H1 (cell line): ENCODE results near the gene ZXDC. TPM values are rescaled to one million over a fixed set of nuclear protein-coding genes. Genes with fewer than 3 reads are reported as not detected.

Source experiments
- CTCF ChIA-PET: fragments of 300-600 bp; sonication (Branson Sonifier 250); formaldehyde crosslinking; loops from one replicate; lab custom pipeline; 2021; ENCODE audit not compliant: partially characterized antibody; lab: Charles Lee
- POLR2A ChIA-PET: fragments of 300-600 bp; sonication (Branson Sonifier 250); formaldehyde crosslinking; loops from one replicate; lab custom pipeline; 2021; ENCODE audit warnings: inconsistent platforms; ENCODE audit not compliant: partially characterized antibody; lab: Charles Lee
- DNase-seq, 2 experiments: peaks; one replicate each; pipeline versions ENCODE4 v3.0.0 to v3.0.0-alpha.2; 2010 to 2022; ENCODE audit warnings: low spot score in 2 of 2, low read depth in 1 of 2, mixed read lengths in 1 of 2
- FAIRE-seq: peaks from 2 replicates; lab custom pipeline; 2011; peaks lifted over from hg19 to GRCh38; lab: Jason Lieb, UNC
- H2AFZ ChIP-seq: 2 replicates; pipeline ENCODE4 v1.8.1; 2012; ENCODE audit warnings: low read length, inconsistent platforms
- H2AK5ac ChIP-seq: 2 replicates; pipeline ENCODE4 v1.6.1; 2013; ENCODE audit warnings: low read depth, low read length
- H2BK120ac ChIP-seq: replicated peaks from 2 replicates; pipeline ENCODE3; 2013; ENCODE audit warnings: low read depth, low read length, inconsistent platforms
- H2BK12ac ChIP-seq: 2 replicates; pipeline ENCODE4 v1.6.1; 2013; ENCODE audit warnings: low read depth, low read length
- H2BK15ac ChIP-seq: 2 replicates; pipeline ENCODE4 v1.6.1; 2013; ENCODE audit warnings: low read length
- H2BK20ac ChIP-seq: 2 replicates; pipeline ENCODE4 v1.6.1; 2013; ENCODE audit warnings: low read length
- H2BK5ac ChIP-seq: 2 replicates; pipeline ENCODE4 v1.6.1; 2013; ENCODE audit warnings: low read depth, low read length
- H3K14ac ChIP-seq: 2 replicates; pipeline ENCODE4 v1.6.1; 2013; ENCODE audit warnings: inconsistent platforms; ENCODE audit not compliant: insufficient read length
- H3K18ac ChIP-seq: 2 replicates; pipeline ENCODE4 v1.6.1; 2013; ENCODE audit warnings: low read length; ENCODE audit errors: extremely low read depth
- H3K23ac ChIP-seq: 2 replicates; pipeline ENCODE4 v1.6.1; 2013; ENCODE audit warnings: inconsistent platforms; ENCODE audit not compliant: insufficient read length
- H3K23me2 ChIP-seq: 2 replicates; pipeline ENCODE4 v1.6.1; 2013; ENCODE audit warnings: low read depth, low read length
- H3K27ac ChIP-seq: 2 replicates; pipeline ENCODE4 v1.6.1; 2011; ENCODE audit warnings: low read depth, low read length, inconsistent platforms
- H3K27me3 ChIP-seq, 4 experiments: replicated peaks in 1 of 4; 1 replicate in 1 of 4; 2 replicates in 3 of 4; pipeline versions ENCODE4 v1.6.1 to v1.8.1; 2011 to 2013; ENCODE audit warnings: low read length in 3 of 4, mild to moderate bottlenecking in 3 of 4, inconsistent platforms in 2 of 4, mixed read lengths in 2 of 4, moderate library complexity in 1 of 4; ENCODE audit not compliant: control insufficient read depth in 3 of 4, insufficient read depth in 3 of 4; ENCODE audit errors: extremely low read depth in 1 of 4
- H3K36me3 ChIP-seq, 4 experiments: 2 replicates each; pipeline versions ENCODE4 v1.6.1 to v1.8.1; 2011 to 2013; ENCODE audit warnings: mild to moderate bottlenecking in 4 of 4, low read length in 3 of 4, moderate library complexity in 2 of 4, control low read depth in 1 of 4, inconsistent platforms in 1 of 4; ENCODE audit not compliant: insufficient read depth in 4 of 4, control insufficient read depth in 2 of 4
- H3K4ac ChIP-seq: replicated peaks from 2 replicates; pipeline ENCODE3; 2013; ENCODE audit warnings: low read length, low read depth, mixed read lengths, inconsistent platforms; ENCODE audit not compliant: insufficient read length
- H3K4me1 ChIP-seq, 4 experiments: replicated peaks in 1 of 4; 1 replicate in 1 of 4; 2 replicates in 3 of 4; pipeline versions ENCODE4 v1.6.1 to v1.8.1; 2011 to 2013; ENCODE audit warnings: low read length in 3 of 4, inconsistent platforms in 2 of 4, mixed read lengths in 1 of 4; ENCODE audit not compliant: insufficient read depth in 4 of 4, control insufficient read depth in 3 of 4
- H3K4me2 ChIP-seq, 2 experiments: 2 replicates each; pipeline versions ENCODE4 v1.6.1 to v1.8.1; 2011 to 2013; ENCODE audit warnings: low read depth in 2 of 2, low read length in 2 of 2, control low read depth in 1 of 2, inconsistent platforms in 1 of 2, mild to moderate bottlenecking in 1 of 2; ENCODE audit not compliant: insufficient read depth in 1 of 2
- H3K4me3 ChIP-seq, 4 experiments: fragments of 200-600, 300-600 bp in 1 of 4; sonication (generic), shearing (Covaris generic), sonication (Bioruptor Twin) in 1 of 4; 2 replicates each; pipeline versions ENCODE4 v1.5.1 to v1.8.1; 2011 to 2016; ENCODE audit warnings: low read length in 4 of 4, low read depth in 3 of 4, control low read depth in 2 of 4, inconsistent platforms in 2 of 4, mild to moderate bottlenecking in 2 of 4, mixed read lengths in 1 of 4, moderate library complexity in 1 of 4; ENCODE audit not compliant: insufficient read depth in 2 of 4; ENCODE audit errors: extremely low read depth in 1 of 4
- H3K56ac ChIP-seq: replicated peaks from 2 replicates; pipeline ENCODE3; 2013; ENCODE audit warnings: low read depth, mild to moderate bottlenecking, mixed read lengths, low read length, inconsistent platforms; ENCODE audit not compliant: insufficient read length
- H3K79me1 ChIP-seq: 2 replicates; pipeline ENCODE4 v1.6.1; 2013; ENCODE audit warnings: low read depth, low read length, control low read depth
- H3K79me2 ChIP-seq, 2 experiments: 2 replicates each; pipeline versions ENCODE4 v1.6.1 to v1.8.1; 2012 to 2013; ENCODE audit warnings: low read length in 2 of 2, mild to moderate bottlenecking in 2 of 2, inconsistent platforms in 1 of 2; ENCODE audit not compliant: insufficient read depth in 2 of 2, control insufficient read depth in 1 of 2
- H3K9ac ChIP-seq, 4 experiments: replicated peaks in 1 of 4; 1 replicate in 1 of 4; 2 replicates in 3 of 4; pipeline versions ENCODE4 v1.6.1 to v1.8.1; 2011 to 2013; ENCODE audit warnings: low read depth in 3 of 4, low read length in 3 of 4, control low read depth in 2 of 4, mild to moderate bottlenecking in 2 of 4, moderate library complexity in 2 of 4, inconsistent platforms in 1 of 4; ENCODE audit errors: extremely low read depth in 1 of 4
- H3K9me3 ChIP-seq, 2 experiments: 2 replicates each; pipeline versions ENCODE4 v1.6.1 to v1.8.1; 2012 to 2013; ENCODE audit warnings: mild to moderate bottlenecking in 2 of 2, moderate library complexity in 2 of 2, control low read depth in 1 of 2, inconsistent platforms in 1 of 2, low read depth in 1 of 2, low read length in 1 of 2, mixed read lengths in 1 of 2; ENCODE audit not compliant: insufficient read depth in 2 of 2
- H4K20me1 ChIP-seq, 2 experiments: replicated peaks in 1 of 2; 2 replicates each; pipeline versions ENCODE3 to v1.8.1; 2011 to 2013; ENCODE audit warnings: inconsistent platforms in 2 of 2, low read length in 2 of 2, mild to moderate bottlenecking in 1 of 2; ENCODE audit not compliant: insufficient read depth in 2 of 2, control insufficient read depth in 1 of 2
- H4K5ac ChIP-seq: 2 replicates; pipeline ENCODE4 v1.6.1; 2013; ENCODE audit warnings: low read length, low read depth, mixed read lengths, inconsistent platforms; ENCODE audit not compliant: insufficient read length
- H4K8ac ChIP-seq: 2 replicates; pipeline ENCODE4 v1.8.0; 2013; ENCODE audit warnings: mild to moderate bottlenecking, moderate library complexity, low read length, inconsistent platforms; ENCODE audit not compliant: insufficient read depth; ENCODE audit errors: extremely low read depth
- H4K91ac ChIP-seq: replicated peaks from 2 replicates; pipeline ENCODE3; 2013; ENCODE audit warnings: low read length, mixed read lengths, inconsistent platforms; ENCODE audit not compliant: insufficient read length
- BRCA1 ChIP-seq: IDR thresholded peaks from 2 replicates; pipeline ENCODE4 v1.6.1; 2012; ENCODE audit warnings: low read depth, low read length, improper control_type of control experiment
- CTCF ChIP-seq, 3 experiments: IDR thresholded peaks; 1 replicate in 2 of 3; 2 replicates in 1 of 3; pipeline versions ENCODE4 v1.5.1 to v1.6.1; 2011; ENCODE audit warnings: low read length in 3 of 3, mild to moderate bottlenecking in 3 of 3, inconsistent platforms in 2 of 3, low read depth in 1 of 3, moderate library complexity in 1 of 3; ENCODE audit not compliant: insufficient read depth in 1 of 3; ENCODE audit errors: control extremely low read depth in 1 of 3
- E2F6 ChIP-seq: IDR thresholded peaks from 2 replicates; pipeline ENCODE4 v1.6.1; 2012; ENCODE audit warnings: inconsistent platforms
- GTF2F1 ChIP-seq: IDR thresholded peaks from 2 replicates; pipeline ENCODE4 v1.6.1; 2012; ENCODE audit warnings: low read depth, low read length, improper control_type of control experiment, borderline replicate concordance
- JUN ChIP-seq: IDR thresholded peaks from 2 replicates; pipeline ENCODE4 v1.6.1; 2011; ENCODE audit warnings: low read depth, mild to moderate bottlenecking, improper control_type of control experiment, low read length
- KDM1A ChIP-seq: fragments of 200-600, 300-600 bp; sonication (generic); IDR thresholded peaks from 2 replicates; pipeline ENCODE4 v1.7.1; 2016; ENCODE audit warnings: mild to moderate bottlenecking, low read length, borderline replicate concordance
- POLR2AphosphoS5 ChIP-seq: IDR thresholded peaks from 2 replicates; pipeline ENCODE4 v1.6.1; 2011; ENCODE audit warnings: low read depth, low read length
- SIX5 ChIP-seq: IDR thresholded peaks from 2 replicates; pipeline ENCODE4 v1.6.1; 2011; ENCODE audit warnings: mild to moderate bottlenecking, low read depth, low read length
- TAF7 ChIP-seq: optimal IDR thresholded peaks from 2 replicates; pipeline ENCODE3; 2011; ENCODE audit warnings: low read depth, mild to moderate bottlenecking, inconsistent platforms, low read length, moderate library complexity, borderline replicate concordance
- WGBS, 2 experiments: shearing (Covaris generic) in 1 of 2; methylation state at CpG; one replicate each; pipeline versions ENCODE4 v1.1.6 to v1.1.7; 2013 to 2015; ENCODE audit warnings: low lambda C conversion rate in 2 of 2, mixed read lengths in 2 of 2, inconsistent platforms in 1 of 2, low coverage in 1 of 2, missing lambda C conversion rate in 1 of 2; ENCODE audit not compliant: insufficient replicate concordance in 2 of 2, insufficient coverage in 1 of 2, insufficient read length in 1 of 2; ENCODE audit errors: extremely low coverage in 1 of 2, missing lambda C conversion rate in 1 of 2; 5-methylcytosine and 5-hydroxymethylcytosine counted together
- polyA plus RNA-seq, 7 experiments: library from polyadenylated mRNA; depleted of rRNA in 3 of 7; stranded (reverse) in 5 of 7; unstranded in 2 of 7; fragments of >200 nt in 5 of 7; fragments of 200-250 nt in 2 of 7; gene quantifications; 1 replicate in 5 of 7; 2 replicates in 1 of 7; 4 replicates in 1 of 7; pipeline versions ENCODE4 v1.2.1 to v1.2.3, GENCODE V29; 2011 to 2013; ENCODE audit warnings: missing spikeins in 2 of 7, mixed read lengths in 2 of 7
- total RNA-seq: library from RNA; stranded (reverse); fragmentation: NEBNext Ultra II Directional; extraction: Animal tissue kit (Norgen Biotek cat#: 25700); gene quantifications from 2 replicates; pipeline ENCODE4 v1.2.1, GENCODE V29; 2021

Gene ZXDC
- total and polyA plus RNA-seq, 2 of the 8 experiments (the other 6 are each of a cell fraction or from before 2014, with no cell fraction given): 12.7 to 24.3 TPM

GRCh38 chr3:126432361-126433104 lies 43.2 kb downstream of the ZXDC start:
- H3K9me3 ChIP-seq: 0 out of 4 replicates have a peak, but pooled peaks cover 0 to 2% of the 10 kb centered on the region in 2 experiments
- ChIA-PET POLR2A (interaction anchor here (0.9 to 2.8 kb wide), 3 partner anchors 9 to 32 kb away, joined by 3 to 13 read pairs (median 4); no protein-coding TSS in a partner anchor), CTCF (interaction anchor here (1.4 kb wide), 1 partner anchor 9 kb away, joined by 6 read pairs; no protein-coding TSS in a partner anchor)
- whole genome bisulfite sequencing, 2 experiments: 98% methylated on average over 4 of the region's 4 CpGs; no CpG with 5 or more reads in 1 of the 2 experiments
- H3K36me3 ChIP-seq: no peaks in the 10 kb centered on the region; a peak in 1 of 8 replicates
- no peaks in the 10 kb centered on the region for H3K79me2 ChIP-seq
- no peak overlapping the region for H3K56ac ChIP-seq
- no peaks in the 10 kb centered on the region for H3K27me3 ChIP-seq
- no peak overlapping the region; the same call in 1 of the 2 replicates for H2BK5ac ChIP-seq
- no peak overlapping the region for H2AFZ ChIP-seq
- H3K23me2 ChIP-seq: no peaks in the 10 kb centered on the region
- H3K27ac ChIP-seq: no peak overlapping the region
- H4K5ac ChIP-seq: no peak overlapping the region
- no peak for FAIRE-seq
- H3K79me1 ChIP-seq: no peaks in the 10 kb centered on the region; the same call in 1 of the 2 replicates
- H3K4ac ChIP-seq: no peak overlapping the region
- no peak overlapping the region for H3K4me3 ChIP-seq
- no peak overlapping the region for H3K4me2 ChIP-seq
- H2BK120ac ChIP-seq: no peak overlapping the region
- no peak overlapping the region for H3K9ac ChIP-seq
- no peak overlapping the region for H2BK15ac ChIP-seq
- H3K18ac ChIP-seq: no peak overlapping the region
- H3K14ac ChIP-seq: no peak overlapping the region
- no peak overlapping the region for H3K23ac ChIP-seq
- no peaks in the 10 kb centered on the region; a peak in 1 of 7 replicates for H3K4me1 ChIP-seq
- H4K8ac ChIP-seq: peak overlapping the region; percentile 68
- no peak overlapping the region for H2BK12ac ChIP-seq
- DNase-seq: no peak
- H4K20me1 ChIP-seq: peaks cover 1 to 2% of the 10 kb centered on the region in 2 experiments
- no peak overlapping the region for H2BK20ac ChIP-seq
- no peak overlapping the region for H4K91ac ChIP-seq
- no peak overlapping the region for H2AK5ac ChIP-seq
- TF ChIP-seq JUN (no peak), E2F6 (no peak), POLR2AphosphoS5 (no peak), BRCA1 (no peak), SIX5 (no peak), GTF2F1 (no peak), TAF7 (no peak), CTCF (IDR thresholded peaks at IDR 0.05; ENCODE audit: control extremely low read depth in 1 of 3, insufficient read depth in 1 of 3, low read depth in 1 of 3, low read length in 3 of 3) (no peak), KDM1A (no peak)
